H1 (cell line): ENCODE results near the gene SNAPC3. TPM values are rescaled to one million over a fixed set of nuclear protein-coding genes. Genes with fewer than 3 reads are reported as not detected.

ENCODE experiments used
- FOSL1 ChIP-seq: IDR thresholded peaks from 2 replicates; pipeline ENCODE4 v1.6.1; 2011; ENCODE audit warnings: mild to moderate bottlenecking, low read depth, low read length, moderate library complexity; ENCODE audit not compliant: insufficient read depth
- polyA plus RNA-seq, 7 experiments: library from polyadenylated mRNA; depleted of rRNA in 3 of 7; stranded (reverse) in 5 of 7; unstranded in 2 of 7; fragments of >200 nt in 5 of 7; fragments of 200-250 nt in 2 of 7; gene quantifications; 1 replicate in 5 of 7; 2 replicates in 1 of 7; 4 replicates in 1 of 7; pipeline versions ENCODE4 v1.2.1 to v1.2.3, GENCODE V29; 2011 to 2013; ENCODE audit warnings: missing spikeins in 2 of 7, mixed read lengths in 2 of 7
- total RNA-seq: library from RNA; stranded (reverse); fragmentation: NEBNext Ultra II Directional; extraction: Animal tissue kit (Norgen Biotek cat#: 25700); gene quantifications from 2 replicates; pipeline ENCODE4 v1.2.1, GENCODE V29; 2021

SNAPC3 gene
- total and polyA plus RNA-seq, 2 of the 8 experiments (the other 6 are each of a cell fraction or from before 2014, with no cell fraction given): 11.9 to 25.8 TPM

DNA sequence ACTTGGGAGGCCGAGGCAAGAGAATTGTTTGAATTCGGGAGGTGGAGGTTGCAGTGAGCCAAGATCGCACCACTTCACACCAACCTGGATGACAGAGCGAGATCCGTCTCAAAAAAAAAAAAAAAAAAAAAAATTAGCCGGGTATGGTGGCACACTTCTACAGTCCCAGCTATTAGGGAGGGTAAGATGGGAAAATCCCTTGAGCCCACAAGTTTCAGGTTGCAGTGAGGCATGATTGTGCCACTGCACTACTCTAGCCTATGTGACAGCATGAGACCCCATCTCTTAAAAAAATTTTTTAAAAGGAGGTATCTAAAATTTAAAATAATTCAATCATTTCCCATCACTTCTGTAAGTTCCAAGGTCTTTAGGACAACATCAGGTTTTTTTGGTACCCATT is 62.1 kb downstream of the SNAPC3 start (continued):
- no peak for TF ChIP-seq FOSL1
